MCF 10A (cell line): ENCODE results near the gene WNT5B. TPM values are rescaled to one million over a fixed set of nuclear protein-coding genes. Genes with fewer than 3 reads are reported as not detected.

Experiments used
- BruUV-seq: library from RNA; stranded (reverse); fragments of 400-500 nt; replicated peaks from 2 replicates; lab custom pipeline; 2021; lab: Mats Ljungman, UMichigan
- CTCF ChIA-PET: fragments of 300-600 bp; sonication (Branson Sonifier 250); formaldehyde crosslinking; extraction: SDS; loops from one replicate; lab custom pipeline; 2021; ENCODE audit warnings: antibody characterized with exemption, inconsistent platforms; lab: Yijun Ruan, JAX
- POLR2A ChIA-PET: fragments of 300-600, 350-650 bp; sonication (Branson Sonifier 250); formaldehyde crosslinking; extraction: SDS; loops from one replicate; lab custom pipeline; 2020; ENCODE audit warnings: antibody characterized with exemption, inconsistent platforms; lab: Yijun Ruan, JAX
- DNase-seq: peaks from one replicate; pipeline ENCODE4 v3.0.0-alpha.2; 2018; ENCODE audit not compliant: unreplicated experiment
- H3K27ac Mint-ChIP-seq: one replicate; pipeline ENCODE4 v1.8.0; 2022; ENCODE audit warnings: mild to moderate bottlenecking, low read depth, mixed read lengths; ENCODE audit not compliant: unreplicated experiment
- H3K27me3 Mint-ChIP-seq: one replicate; pipeline ENCODE4 v1.8.0; 2022; ENCODE audit warnings: mixed read lengths; ENCODE audit not compliant: insufficient read depth, unreplicated experiment
- H3K36me3 Mint-ChIP-seq: one replicate; pipeline ENCODE4 v1.8.0; 2022; ENCODE audit warnings: mild to moderate bottlenecking, moderate library complexity, mixed read lengths; ENCODE audit not compliant: insufficient read depth, unreplicated experiment
- H3K4me1 Mint-ChIP-seq: one replicate; pipeline ENCODE4 v1.8.0; 2022; ENCODE audit warnings: mixed read lengths; ENCODE audit not compliant: insufficient read depth, unreplicated experiment
- H3K4me3 Mint-ChIP-seq: one replicate; pipeline ENCODE4 v1.8.0; 2022; ENCODE audit warnings: mild to moderate bottlenecking, moderate library complexity, mixed read lengths; ENCODE audit not compliant: unreplicated experiment
- H3K9me3 Mint-ChIP-seq: one replicate; pipeline ENCODE4 v1.8.0; 2022; ENCODE audit warnings: mixed read lengths; ENCODE audit not compliant: unreplicated experiment
- intact Hi-C: fragments of 100-400 bp; cut with micrococcal nuclease; formaldehyde crosslinking; loops from 2 replicates; pipeline ENCODE4 v1.14.1; 2022
- total RNA-seq: library from RNA; stranded (reverse); gene quantifications from 2 replicates; pipeline ENCODE4 v1.2.3, GENCODE V29; 2022
- TF ChIP-seq, protein P1 (sequence below): fragments of 200-600 bp; IDR thresholded peaks from one replicate; pipeline ENCODE4 v1.8.0; 2022; ENCODE audit warnings: antibody characterized with exemption, mild to moderate bottlenecking; ENCODE audit not compliant: unreplicated experiment

The WNT5B gene
- total RNA-seq, 1 experiment from 2014 or later = 0.21 TPM

GRCh38 chr12:1665366-1665765, 36.3 kb downstream of the WNT5B start:
- BruUV-seq = no TSS peak
- ChIA-PET CTCF (interaction anchor here (1.0 to 1.1 kb wide), 2 partner anchors 9 to 13 kb away, joined by 3 to 4 read pairs; no protein-coding TSS in a partner anchor), POLR2A (interaction anchor here (0.8 to 1.0 kb wide), 2 partner anchors 11 to 25 kb away, joined by 3 to 4 read pairs; partner anchors contain the start of gene ADIPOR2)
- Mint-ChIP-seq H3K4me3 (no peak overlapping the region), H3K9me3 (no peaks in the 10 kb centered on the region), H3K27me3 (no peaks in the 10 kb centered on the region), H3K4me1 (peaks cover 4% of the 10 kb centered on the region), H3K36me3 (no peaks in the 10 kb centered on the region), H3K27ac (no peak overlapping the region)
- DNase-seq = no peak
- intact Hi-C loops = no loop called here
- TF ChIP-seq, protein P1, sequence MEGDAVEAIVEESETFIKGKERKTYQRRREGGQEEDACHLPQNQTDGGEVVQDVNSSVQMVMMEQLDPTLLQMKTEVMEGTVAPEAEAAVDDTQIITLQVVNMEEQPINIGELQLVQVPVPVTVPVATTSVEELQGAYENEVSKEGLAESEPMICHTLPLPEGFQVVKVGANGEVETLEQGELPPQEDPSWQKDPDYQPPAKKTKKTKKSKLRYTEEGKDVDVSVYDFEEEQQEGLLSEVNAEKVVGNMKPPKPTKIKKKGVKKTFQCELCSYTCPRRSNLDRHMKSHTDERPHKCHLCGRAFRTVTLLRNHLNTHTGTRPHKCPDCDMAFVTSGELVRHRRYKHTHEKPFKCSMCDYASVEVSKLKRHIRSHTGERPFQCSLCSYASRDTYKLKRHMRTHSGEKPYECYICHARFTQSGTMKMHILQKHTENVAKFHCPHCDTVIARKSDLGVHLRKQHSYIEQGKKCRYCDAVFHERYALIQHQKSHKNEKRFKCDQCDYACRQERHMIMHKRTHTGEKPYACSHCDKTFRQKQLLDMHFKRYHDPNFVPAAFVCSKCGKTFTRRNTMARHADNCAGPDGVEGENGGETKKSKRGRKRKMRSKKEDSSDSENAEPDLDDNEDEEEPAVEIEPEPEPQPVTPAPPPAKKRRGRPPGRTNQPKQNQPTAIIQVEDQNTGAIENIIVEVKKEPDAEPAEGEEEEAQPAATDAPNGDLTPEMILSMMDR = no peak

DNA sequence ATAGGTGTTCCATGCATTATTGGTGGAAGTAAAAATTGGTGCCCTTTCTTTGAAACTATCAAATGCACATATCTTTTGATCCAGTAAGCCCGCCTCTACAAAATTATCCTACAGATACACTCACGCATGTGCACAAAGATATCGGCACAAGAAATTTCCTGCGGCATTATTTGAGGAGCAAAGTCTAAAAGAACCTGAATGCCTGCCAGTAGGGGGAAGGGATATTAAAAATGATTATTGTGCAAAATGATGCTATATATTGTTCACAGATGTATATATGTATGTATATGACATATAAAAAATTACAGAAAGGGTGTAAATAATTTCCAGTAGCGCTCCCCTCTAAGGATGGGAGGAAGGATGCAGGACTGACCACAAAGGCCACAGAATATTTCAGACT, 37.2 kb downstream of the WNT5B start:
- no peaks in the 10 kb centered on the region for H3K9me3 Mint-ChIP-seq
- no peak overlapping the region for H3K27ac Mint-ChIP-seq
- no peaks in the 10 kb centered on the region for H3K36me3 Mint-ChIP-seq
- POLR2A ChIA-PET = no interaction called here
- CTCF ChIA-PET = interaction anchor here (0.7 kb wide), 2 partner anchors 8 to 25 kb away, joined by 3 to 4 read pairs; partner anchors contain the start of gene ADIPOR2
- no peaks in the 10 kb centered on the region for H3K27me3 Mint-ChIP-seq
- H3K4me1 Mint-ChIP-seq = no peaks in the 10 kb centered on the region
- no TSS peak for BruUV-seq
- no peak overlapping the region for H3K4me3 Mint-ChIP-seq
- intact Hi-C loops = no loop called here
- no peak for DNase-seq
- TF ChIP-seq, protein P1 = no peak

DNA sequence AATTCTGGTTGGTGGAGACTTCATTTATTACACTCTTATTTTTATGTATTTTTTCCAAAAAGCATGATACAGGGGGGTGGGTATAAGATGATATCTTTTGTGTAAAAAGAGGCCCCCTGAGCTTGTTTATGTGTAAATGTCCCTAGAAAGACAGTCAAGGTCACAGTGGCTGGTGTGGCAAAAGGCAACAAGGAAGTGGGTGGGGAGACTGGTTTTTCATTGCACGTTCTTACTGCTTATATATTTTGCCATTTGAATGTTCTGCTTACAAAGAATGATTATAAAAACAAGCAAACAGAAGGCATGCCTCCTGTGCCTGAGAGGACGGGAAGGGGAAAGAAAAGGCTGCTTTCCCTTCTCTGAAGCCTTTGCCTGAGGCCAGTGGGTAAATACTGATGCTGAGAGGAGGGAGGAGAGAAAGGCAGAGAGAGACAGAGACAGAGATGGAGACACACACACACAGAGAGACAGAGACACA, 37.7 kb downstream of the WNT5B start:
- no TSS peak for BruUV-seq
- ChIA-PET CTCF (interaction anchor here (0.7 kb wide), 2 partner anchors 8 to 24 kb away, joined by 3 to 4 read pairs; partner anchors contain the start of gene ADIPOR2), POLR2A (interaction anchor here (0.6 kb wide), 1 partner anchor 15 kb away, joined by 3 read pairs; no protein-coding TSS in a partner anchor)
- H3K27me3 Mint-ChIP-seq = no peaks in the 10 kb centered on the region
- no peaks in the 10 kb centered on the region for H3K9me3 Mint-ChIP-seq
- H3K4me3 Mint-ChIP-seq = no peak overlapping the region
- no peak for DNase-seq
- intact Hi-C loops = no loop called here
- no peak overlapping the region for H3K27ac Mint-ChIP-seq
- H3K4me1 Mint-ChIP-seq = no peaks in the 10 kb centered on the region
- TF ChIP-seq, protein P1 = no peak
- peaks cover 4% of the 10 kb centered on the region for H3K36me3 Mint-ChIP-seq

GRCh38 chr12:1668833-1669543, 40.0 kb downstream of the WNT5B start:
- ChIA-PET POLR2A (no interaction called here), CTCF (no interaction called here)
- Mint-ChIP-seq H3K9me3 (no peaks in the 10 kb centered on the region), H3K36me3 (peaks cover 4% of the 10 kb centered on the region), H3K27me3 (no peaks in the 10 kb centered on the region), H3K4me3 (no peak overlapping the region), H3K4me1 (no peaks in the 10 kb centered on the region), H3K27ac (no peak overlapping the region)
- BruUV-seq = no TSS peak
- intact Hi-C loops = no loop called here
- TF ChIP-seq, protein P1 = no peak
- DNase-seq = no peak
